UCSD-AML1 (cell line): ENCODE results near the gene CNTNAP2.

Experiments used
- DNase-seq: peaks from one replicate; lab custom pipeline; 2025; ENCODE audit not compliant: unreplicated experiment; lab: John Stamatoyannopoulos, UW

The CNTNAP2 gene

DNA sequence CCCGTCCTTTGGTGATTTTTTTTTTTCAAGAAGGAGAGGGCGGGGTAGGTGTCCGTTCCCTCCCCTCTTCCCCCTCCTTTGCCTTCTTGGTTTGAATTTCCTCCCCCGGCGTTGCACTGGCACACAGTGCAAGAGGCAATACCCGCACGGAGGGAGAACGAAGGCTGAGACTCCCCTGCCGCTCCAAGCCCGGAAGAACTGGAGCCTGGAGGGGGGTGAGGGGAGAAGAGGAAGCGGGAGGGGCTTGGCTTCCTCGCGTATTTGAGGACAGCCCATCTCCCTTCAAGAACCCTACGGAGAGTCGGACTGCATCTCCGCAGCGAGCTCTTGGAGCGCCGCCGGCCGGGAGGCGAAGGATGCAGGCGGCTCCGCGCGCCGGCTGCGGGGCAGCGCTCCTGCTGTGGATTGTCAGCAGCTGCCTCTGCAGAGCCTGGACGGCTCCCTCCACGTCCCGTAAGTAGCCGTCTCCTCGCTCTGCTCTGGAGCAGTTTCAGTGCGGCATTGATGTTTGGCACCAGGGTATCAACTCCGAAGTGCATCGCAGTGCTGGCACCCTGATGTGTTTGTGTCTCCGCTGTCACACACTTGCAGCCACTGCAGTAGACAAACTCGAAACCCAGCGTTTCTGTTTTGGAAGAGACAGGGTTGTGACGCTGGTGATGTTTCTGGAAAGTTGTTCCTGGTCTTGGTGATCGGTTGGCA is at the start of gene CNTNAP2:
Gene CNTNAP2 (plus strand): TSS at position 281 of the 702 bp plus-strand sequence. CDS start 76 bp downstream, at position 357.
- peak; percentile 71 for DNase-seq

DNA sequence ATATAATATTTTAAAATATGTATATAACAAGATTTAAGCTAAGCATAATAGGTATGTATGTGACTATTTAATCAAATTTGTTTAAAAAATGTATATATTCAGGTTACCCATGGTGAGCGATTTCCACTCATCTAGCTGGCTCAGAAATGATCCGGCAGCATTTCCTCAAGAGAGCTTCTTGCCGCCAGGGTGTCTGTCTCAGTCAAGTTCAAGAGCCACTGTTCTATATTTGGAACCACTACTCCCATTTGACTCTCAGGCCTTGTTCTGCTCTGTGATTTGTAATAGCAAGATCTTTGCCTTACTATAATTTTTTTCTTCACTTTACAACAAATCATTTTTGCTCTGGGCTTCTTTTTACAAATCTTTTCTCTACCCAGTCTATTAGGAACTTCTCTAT is 48.7 kb upstream of the CNTNAP2 start:
- DNase-seq: no peak

DNA sequence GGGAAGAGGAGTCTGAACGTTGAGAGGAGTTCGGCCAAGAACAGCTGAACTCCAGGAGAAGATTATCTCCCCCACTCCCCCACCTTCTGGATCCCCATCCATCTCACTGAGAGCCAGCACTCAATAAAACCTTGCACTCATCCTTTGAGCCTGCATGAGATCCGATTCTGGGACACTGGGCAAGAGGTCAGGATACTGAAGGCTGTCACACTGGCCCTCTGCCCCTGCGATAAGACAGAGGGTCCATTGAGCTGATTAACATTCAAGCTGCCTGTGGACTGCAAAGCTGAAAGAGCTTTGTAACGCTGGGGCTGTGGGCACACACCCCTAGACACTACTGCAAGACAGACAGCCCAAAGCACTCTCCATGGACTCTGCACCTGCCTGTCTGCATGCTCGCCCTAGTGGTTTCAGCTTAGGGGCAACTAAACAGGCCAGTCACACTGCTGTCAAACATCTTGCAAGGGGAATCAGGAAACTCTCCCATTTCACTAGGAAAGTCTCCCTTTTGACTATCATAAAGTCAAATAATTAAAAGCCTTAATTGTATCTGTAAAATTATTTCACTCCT is 42.3 kb upstream of the CNTNAP2 start:
- no peak for DNase-seq

DNA sequence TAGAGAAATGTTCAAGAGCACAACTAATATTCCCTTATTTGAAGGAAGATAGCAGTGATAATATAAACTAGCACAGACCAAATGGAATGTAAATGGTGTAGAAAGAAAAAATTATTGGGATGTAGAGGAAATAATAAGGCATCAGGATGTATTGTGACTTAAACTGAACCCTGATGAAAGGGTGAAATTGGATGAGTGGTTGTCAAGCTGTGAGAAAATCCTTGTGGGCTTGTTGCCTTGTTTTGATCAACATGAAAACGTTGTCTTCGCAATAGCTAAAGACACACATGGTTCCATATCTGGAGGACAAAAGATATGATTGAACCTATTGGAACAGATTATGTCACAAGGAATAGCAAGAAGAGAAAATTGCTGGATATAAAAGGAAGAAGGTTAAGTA is 40.3 kb upstream of the CNTNAP2 start:
- no peak for DNase-seq

DNA sequence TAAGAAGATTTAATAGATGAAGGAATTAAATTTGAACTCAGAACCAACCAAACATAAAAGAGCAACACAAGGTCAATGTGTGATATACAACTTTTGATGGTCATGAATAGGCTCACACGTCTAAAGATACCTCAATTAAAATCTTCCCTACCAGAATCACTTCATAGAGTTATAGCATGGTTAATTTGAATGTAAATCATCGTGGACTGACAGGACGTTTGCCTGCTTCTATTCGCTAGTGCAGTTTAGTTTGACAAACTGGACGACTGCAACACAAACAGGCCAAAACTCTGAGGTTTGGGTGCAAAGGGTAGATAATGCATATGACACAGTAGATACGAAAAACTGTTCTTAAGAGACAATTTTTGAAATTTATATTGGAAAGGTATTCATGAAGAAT is 32.5 kb upstream of the CNTNAP2 start:
- no peak for DNase-seq

DNA sequence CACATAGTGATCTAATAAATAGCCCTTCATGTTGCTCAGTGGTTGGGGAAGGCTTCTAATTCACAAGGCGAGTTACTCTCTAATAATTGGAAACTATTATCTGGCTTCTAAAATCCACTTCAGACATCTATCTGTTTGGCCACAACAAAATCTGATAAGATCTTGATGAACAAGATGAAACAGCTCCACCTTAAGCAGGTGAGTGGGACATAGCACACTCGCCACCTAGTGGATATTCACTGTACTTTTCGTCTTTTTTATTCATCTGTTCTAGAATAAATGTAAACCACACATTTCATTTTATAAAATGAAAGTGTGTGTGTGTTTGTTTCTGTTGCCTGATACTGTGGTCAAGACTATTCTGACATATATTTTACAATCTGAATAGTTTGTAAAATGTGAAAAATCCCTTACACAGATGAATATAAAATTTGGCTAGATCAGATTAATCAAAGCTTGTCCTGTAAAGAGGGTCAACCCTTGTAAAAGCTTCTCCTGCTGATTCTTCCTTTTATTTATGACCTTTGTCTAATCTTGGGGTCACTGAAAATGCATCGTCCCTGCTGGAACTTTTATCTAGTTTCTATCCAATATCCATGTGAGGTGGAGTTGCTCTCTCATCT is 26.5 kb upstream of the CNTNAP2 start:
- DNase-seq: no peak

DNA sequence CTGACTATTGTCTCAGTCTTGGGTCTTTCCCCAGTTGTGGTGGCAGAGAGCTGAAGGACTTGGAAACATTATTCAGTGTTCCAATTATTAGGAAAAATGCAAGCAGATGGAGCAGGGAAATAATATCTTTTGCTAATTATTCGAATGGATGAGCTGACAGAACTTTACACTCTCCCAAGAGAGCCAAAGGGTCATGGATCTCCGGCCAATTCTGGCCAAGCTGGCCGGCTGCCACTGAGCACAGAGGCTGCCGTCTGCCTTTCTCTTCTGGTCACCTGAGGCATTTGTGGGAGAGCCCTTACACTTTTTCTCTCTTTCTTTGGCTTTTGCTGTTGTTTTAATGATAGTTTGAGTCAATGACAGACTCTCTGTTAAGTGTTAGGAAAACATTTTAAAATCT is 22.2 kb upstream of the CNTNAP2 start:
- DNase-seq: no peak

DNA sequence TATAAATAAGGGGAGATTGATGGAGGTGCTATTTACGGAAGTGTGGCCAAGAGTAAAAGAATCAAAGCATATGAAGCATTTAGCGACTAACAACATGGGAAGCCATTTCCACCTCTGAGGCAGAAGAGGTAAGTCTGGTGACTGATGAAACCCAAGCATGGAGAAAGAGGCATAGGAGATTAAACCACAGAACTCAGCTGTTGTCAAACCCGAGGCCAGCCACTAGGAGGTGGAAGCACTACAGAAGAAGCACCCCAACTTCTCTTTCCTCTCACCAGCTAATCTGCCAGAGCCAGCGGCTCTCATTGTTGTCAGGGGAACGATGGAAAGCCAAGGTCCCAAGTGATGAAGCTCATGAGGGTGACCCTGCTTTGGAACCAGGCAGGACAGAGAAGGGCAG is 19.6 kb upstream of the CNTNAP2 start:
- peak; percentile 14 for DNase-seq

DNA sequence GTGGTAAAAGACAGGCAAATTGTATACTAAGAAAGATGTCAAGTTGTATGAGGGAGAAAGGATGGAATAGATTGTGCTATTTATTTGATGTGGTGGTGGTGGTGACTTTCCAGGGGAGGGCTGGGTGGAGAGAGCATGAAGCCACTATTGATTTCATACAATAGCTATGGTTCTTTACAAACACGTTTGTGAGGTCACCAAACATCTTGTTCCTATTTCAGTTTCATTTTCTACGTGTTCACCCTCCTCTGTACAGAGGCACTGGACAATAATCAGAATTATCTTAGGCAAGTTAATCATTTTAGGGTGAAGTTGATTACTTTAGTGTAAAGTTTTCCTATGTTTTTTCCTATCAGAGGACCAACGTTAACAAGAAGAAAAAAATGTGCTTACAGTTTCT is 10.3 kb upstream of the CNTNAP2 start:
- DNase-seq: no peak

DNA sequence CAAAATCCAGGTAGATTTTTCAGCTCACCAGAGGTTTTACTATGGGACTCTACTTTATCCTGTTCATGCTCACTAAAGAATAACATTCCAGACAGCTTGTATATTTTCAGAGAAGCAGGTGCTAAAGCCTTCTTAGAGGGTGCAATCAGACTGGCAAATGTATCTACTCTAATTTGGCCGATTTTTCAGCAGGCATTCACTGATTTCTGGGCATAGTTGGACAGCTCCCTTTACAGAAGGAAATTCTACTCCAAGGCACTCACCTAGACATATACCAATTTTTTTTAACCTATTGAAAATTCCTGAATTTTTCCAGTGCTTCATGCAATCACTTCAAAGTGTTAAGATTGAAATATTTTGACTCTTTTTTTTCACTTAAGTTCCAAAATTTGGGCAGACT is 3.8 kb upstream of the CNTNAP2 start:
- no peak for DNase-seq

DNA sequence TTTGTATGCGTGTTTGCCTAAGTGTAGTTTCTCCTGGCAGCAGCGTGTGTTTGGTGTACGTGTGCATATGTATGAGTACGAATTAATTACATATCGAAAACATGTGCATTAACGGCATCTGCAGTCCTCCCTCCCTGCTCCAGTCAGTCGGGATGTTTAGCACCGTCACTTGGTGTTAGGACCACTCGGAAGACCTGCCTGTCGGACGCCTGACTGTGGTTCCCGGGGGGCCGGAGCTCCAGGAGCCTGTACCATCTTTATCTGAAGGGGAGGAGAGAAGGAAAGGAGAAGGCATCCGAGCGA is 1.1 kb upstream of the CNTNAP2 start:
- no peak for DNase-seq

DNA sequence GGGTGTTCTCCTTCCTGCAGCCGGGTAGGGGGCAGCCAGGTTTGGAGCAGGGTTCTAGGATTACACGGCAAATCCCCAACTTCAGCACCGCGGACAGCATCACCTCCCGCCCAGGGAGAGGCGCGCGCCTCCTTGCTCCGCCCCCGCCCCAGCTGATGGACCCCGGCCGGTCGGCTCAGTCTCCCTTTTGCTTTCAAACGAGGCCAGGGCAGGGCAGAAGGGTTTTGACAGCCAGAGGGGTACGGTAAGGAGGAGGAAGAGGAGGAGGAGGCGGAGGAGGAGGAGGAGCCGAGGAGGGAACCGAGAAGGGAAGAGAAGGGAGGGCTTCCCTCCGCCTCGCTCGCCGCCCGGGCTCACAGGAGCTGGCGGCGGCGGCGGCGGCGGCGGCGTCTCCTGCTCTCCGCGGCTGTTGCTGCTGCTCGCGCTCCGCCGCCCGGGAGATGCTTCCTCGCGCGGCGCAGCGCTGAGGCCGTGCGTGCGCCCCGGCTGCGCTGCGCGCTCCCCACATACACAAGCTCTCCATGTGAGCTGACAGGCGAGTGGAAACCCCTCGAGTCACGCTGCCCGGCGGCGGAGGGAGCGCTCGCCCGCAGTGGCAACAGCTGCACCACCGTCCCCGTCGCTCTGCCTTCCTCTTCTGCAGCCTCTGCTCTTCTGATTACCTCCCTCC is 615 bp upstream of the CNTNAP2 start:
- DNase-seq: peak; percentile 73

DNA sequence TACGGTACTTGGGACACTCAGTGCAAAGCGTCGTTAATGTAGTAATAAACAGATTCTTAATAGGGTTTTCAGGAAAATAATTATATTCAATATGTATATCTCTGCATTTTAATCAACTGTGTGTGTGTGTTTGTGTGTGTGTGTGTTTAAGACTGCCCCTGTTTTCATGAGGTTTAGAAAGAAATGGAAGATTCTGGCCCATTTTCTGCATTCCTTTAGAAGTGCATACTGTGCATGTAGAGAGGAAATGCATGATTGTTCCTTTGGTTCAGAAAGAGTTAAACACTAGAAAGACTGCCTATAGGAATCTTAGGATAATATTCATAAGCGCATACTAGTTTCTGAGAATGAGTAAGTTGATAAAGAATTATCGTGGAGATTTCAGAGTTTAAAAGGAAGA is 975 bp downstream of the CNTNAP2 start:
- DNase-seq: no peak

DNA sequence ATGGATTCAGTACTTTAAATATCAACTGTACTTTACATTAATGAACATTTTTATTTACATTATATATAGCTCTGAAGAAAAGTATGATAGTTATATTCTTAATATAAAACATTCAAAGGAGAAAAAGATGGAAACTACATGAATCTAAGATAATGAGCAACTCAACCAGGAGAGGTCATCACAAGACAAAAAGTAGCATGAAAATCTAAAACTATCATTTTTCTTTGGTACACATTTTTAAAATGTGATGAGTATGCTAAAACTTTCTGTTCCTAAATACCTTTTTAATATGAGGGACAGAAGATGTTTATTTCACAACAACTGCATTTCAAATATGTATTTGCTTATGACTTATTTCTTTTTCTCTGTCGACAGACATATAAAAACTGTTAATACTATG is 2.4 kb downstream of the CNTNAP2 start:
- no peak for DNase-seq

DNA sequence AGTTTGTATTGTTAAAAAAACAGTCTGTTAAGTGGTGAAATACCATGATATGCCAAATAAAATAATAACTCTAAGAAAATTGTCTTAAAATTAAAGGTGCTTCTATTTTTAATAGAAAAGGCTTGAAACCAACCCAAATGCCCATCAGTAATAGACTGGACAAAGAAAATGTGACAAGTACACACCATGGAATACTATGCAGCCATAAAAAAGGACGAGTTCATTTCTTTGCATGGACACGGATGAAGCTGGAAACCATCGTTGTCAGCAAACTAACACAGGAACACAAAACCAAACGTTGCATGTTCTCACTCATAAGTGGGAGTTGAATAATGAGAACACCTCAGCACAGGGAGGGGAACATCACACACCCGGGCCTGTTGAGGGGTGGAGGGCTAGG is 7.1 kb downstream of the CNTNAP2 start:
- no peak for DNase-seq

DNA sequence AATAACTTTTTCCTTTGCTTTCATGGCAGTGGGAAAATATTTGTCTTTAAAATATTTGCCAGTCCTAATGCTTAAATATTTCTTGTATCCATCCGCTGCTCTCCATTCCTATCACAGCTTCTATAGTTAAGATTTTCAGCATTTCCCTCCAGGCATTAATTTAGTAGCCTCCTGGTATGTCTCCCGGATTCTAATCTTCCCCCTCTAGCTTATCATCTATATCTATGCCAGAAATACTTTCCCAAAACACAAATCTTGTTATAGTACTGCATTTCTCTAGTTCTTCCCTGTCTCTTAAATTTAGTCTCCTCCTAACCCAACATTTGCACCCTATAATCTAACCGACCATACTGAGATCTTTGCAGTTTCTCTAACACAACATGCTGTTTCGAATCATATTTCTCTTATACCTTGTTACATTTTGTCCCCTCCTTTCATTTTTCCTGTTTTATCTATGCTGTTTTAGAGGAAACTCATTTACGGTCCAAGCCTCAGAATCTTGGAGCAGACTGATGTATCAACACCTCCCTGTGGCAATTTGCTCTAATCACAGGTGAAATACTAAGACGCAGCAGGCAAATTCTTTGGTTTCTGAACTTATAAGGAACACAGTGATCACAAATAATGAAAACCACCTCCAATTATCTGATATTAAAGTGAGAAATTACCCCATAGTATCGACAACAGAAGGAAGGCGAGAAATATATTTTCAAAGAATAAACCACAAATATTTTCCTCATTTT is 10.3 kb downstream of the CNTNAP2 start:
- DNase-seq: no peak

DNA sequence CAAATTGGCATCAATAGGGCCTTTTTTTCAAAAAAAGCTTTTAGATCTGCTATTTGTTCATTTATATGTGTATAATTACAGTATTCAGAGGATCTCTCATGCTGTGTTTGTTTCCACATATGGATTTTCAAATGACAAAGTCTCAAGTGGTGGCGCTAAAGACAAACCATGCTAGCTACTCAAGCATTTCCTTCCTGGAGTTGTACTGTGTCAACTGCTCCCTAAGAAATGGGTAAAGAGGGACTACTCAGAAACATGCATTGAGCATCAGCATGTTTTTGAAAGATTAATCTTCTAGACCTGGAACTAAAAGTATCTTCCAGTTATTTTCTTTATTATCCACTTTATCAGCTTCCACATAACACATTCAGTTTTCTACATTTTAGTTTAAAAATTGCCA is 12.7 kb downstream of the CNTNAP2 start:
- DNase-seq: no peak

DNA sequence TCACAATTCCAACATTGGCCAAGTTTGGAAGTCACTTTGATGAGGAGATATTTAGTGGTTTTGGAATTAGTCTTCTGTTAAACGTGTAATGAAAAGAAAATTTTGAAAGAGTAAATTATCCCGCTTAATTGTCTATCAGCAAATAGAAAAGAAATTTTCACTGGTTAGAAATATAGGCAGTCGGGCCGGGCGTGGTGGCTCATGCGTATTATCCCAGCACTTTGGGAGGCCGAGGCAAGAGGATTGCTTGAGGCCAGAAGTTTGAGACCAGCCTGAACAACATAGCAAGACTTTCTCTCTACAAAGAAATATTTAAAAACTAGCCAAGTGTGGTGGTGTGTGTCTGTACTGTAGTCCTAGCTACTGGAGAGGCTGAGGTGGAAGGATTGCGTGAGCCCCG is 13.4 kb downstream of the CNTNAP2 start:
- DNase-seq: no peak

DNA sequence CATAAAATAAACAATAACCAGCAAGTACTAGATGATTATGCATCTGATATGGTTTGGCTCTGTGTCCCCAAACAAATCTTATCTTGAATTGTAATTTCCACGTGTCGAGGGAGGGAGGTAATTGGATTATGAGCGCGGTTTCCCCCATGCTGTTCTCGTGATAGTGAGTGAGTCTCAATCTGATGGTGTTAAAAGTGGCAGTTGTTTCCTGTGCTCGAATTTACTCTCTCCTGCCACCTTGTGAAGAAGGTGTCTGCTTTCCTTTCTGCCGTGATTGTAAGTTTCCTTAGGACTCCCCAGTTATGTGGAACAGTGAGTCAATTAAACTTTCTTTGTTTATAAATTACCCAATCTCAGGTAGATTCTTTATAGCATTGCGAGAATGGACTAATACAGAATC is 15.1 kb downstream of the CNTNAP2 start:
- no peak for DNase-seq

DNA sequence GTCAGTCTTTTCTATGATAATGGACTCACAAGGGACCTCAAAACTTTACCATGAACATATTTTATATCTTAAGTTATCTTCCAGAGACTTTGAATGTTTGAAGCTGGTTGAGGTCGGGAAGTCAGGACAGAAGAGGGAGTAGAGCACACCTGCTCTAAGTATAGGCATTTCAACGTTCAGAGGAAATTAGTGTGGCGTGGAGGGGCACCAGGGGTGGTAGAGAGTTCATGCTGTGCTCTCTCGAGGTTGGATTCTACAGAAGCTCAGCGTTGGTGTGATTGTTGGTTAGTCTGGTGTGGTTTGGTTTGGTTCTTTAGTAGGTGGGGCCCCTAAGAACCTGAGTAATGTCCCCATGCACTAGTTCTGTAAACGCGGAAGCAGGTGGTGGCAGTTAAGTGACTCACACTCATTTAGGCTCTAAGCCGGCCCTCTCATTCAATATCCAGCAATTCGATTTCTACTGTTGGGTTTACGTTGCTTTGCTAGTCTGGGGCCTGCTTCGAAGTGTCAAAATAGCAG is 19.8 kb downstream of the CNTNAP2 start:
- peak; percentile 2 for DNase-seq

DNA sequence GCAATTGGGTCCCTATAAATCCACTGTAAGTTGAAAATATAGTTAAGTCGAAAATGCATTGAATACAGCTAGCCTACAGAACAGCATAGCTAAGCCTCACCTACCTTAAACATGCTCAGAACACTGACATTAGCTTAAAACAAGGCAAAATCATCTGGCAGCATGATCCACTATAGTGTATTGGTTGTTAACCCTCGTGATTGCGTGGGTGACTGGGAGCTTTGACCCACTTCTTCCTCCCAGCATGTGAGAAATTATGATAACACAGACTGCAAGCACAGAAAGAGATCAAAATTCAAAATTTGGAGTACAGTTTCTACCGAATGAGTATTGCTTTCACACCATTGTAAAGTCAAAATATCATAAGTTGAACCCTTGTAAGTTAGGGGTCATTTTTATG is 22.3 kb downstream of the CNTNAP2 start:
- DNase-seq: no peak
